ENCODE data around the gene UBE2E2. TPM values are rescaled to one million over a fixed set of nuclear protein-coding genes. Genes with fewer than 3 reads are reported as not detected.

Gene UBE2E2
- total RNA-seq, 1 donor from 2014 or later, result 28.7 TPM

GRCh38 chr3:23633261-23633960 lies 430.3 kb downstream of the UBE2E2 start:
- H3K4me3 ChIP-seq (ENCODE audit: low read depth, low read length), result no peak overlapping the region
- H3K27me3 ChIP-seq (ENCODE audit: control insufficient read depth, insufficient read depth, low read length), result no peaks in the 10 kb centered on the region
- no peak for TF ChIP-seq CTCF (IDR thresholded peaks at IDR 0.05; ENCODE audit: insufficient read depth, low read length, poor library complexity, severe bottlenecking)
- H3K36me3 ChIP-seq (ENCODE audit: control insufficient read depth, insufficient read depth, low read length), result no peaks in the 10 kb centered on the region
- DNase-seq (ENCODE audit: low read depth), result no peak

GRCh38 chr3:23637339-23637738 lies 434.2 kb downstream of the UBE2E2 start:
- TF ChIP-seq CTCF (IDR thresholded peaks at IDR 0.05; ENCODE audit: insufficient read depth, low read length, poor library complexity, severe bottlenecking), result no peak
- H3K36me3 ChIP-seq (ENCODE audit: control insufficient read depth, insufficient read depth, low read length), result no peaks in the 10 kb centered on the region
- H3K27me3 ChIP-seq (ENCODE audit: control insufficient read depth, insufficient read depth, low read length), result no peaks in the 10 kb centered on the region
- DNase-seq (ENCODE audit: low read depth), result no peak
- no peak overlapping the region for H3K4me3 ChIP-seq (ENCODE audit: low read depth, low read length)

GRCh38 chr3:23640471-23641146 lies 437.5 kb downstream of the UBE2E2 start:
- TF ChIP-seq CTCF (IDR thresholded peaks at IDR 0.05; ENCODE audit: insufficient read depth, low read length, poor library complexity, severe bottlenecking), result no peak
- no peaks in the 10 kb centered on the region for H3K36me3 ChIP-seq (ENCODE audit: control insufficient read depth, insufficient read depth, low read length)
- DNase-seq (ENCODE audit: low read depth), result no peak
- no peak overlapping the region for H3K4me3 ChIP-seq (ENCODE audit: low read depth, low read length)
- H3K27me3 ChIP-seq (ENCODE audit: control insufficient read depth, insufficient read depth, low read length), result no peaks in the 10 kb centered on the region

Measured in kidney epithelial cell (primary cell).